Mucosa of descending colon (tissue), 3 donors: ENCODE measurements around the gene RNU5D-1. TPM values are rescaled to one million over a fixed set of nuclear protein-coding genes. Genes with fewer than 3 reads are reported as not detected.
A peak's percentile ranks its signal among the peaks of the same experiment; 100 is the strongest.

ENCODE experiments used
- ATAC-seq: fragments of 200-7000 bp; cut with Tn5 transposase; one replicate; pipeline ENCODE4 v1.9.1; 2020; ENCODE audit warnings: mild to moderate bottlenecking, moderate library complexity
- DNase-seq, 3 donors: peaks; one replicate each; pipeline ENCODE4 v3.0.0-alpha.2; 2020
- H3K36me3 ChIP-seq: fragments of 200-600 bp; one replicate; pipeline ENCODE4 v1.8.0; 2021; ENCODE audit warnings: low read depth, mild to moderate bottlenecking
- H3K4me1 ChIP-seq: fragments of 200-600 bp; one replicate; pipeline ENCODE4 v1.8.0; 2021; ENCODE audit warnings: low read depth, mild to moderate bottlenecking
- H3K4me3 ChIP-seq: fragments of 200-600 bp; one replicate; pipeline ENCODE4 v1.8.0; 2021; ENCODE audit warnings: mild to moderate bottlenecking
- H3K9me3 ChIP-seq: fragments of 200-600 bp; one replicate; pipeline ENCODE4 v1.8.0; 2021; ENCODE audit warnings: mild to moderate bottlenecking
- CTCF ChIP-seq: fragments of 200-600 bp; IDR thresholded peaks from one replicate; pipeline ENCODE4 v1.8.0; 2022; ENCODE audit warnings: antibody characterized with exemption, mild to moderate bottlenecking
- intact Hi-C, 2 donors: fragments of 100-400 bp; cut with DNase I in 1 of 2; cut with micrococcal nuclease in 1 of 2; formaldehyde crosslinking; loops; one replicate each; pipeline versions ENCODE4 v1.11.0 to v1.11.1; 2022; cut with DNase I, micrococcal nuclease
- total RNA-seq, 3 donors: library from RNA; stranded (reverse); fragmentation: NEBNext Ultra II Directional in 2 of 3; extraction: Animal tissue kit (Norgen Biotek cat#: 25700) in 2 of 3; gene quantifications; one replicate each; pipeline versions ENCODE4 v1.2.1 to v1.2.4, GENCODE V29; 2021 to 2023
- donor health status: DM: no; HTN: no; CAD: no; lungs with moderate emphysema.
- donor health status: DM: no; HTN: no; CAD: no.
- donor health status: DM: no; HTN: yes; CAD: no.

RNU5D-1 gene
- total RNA-seq, 3 donors from 2014 or later = 15.9 TPM; not detected in 2

DNA sequence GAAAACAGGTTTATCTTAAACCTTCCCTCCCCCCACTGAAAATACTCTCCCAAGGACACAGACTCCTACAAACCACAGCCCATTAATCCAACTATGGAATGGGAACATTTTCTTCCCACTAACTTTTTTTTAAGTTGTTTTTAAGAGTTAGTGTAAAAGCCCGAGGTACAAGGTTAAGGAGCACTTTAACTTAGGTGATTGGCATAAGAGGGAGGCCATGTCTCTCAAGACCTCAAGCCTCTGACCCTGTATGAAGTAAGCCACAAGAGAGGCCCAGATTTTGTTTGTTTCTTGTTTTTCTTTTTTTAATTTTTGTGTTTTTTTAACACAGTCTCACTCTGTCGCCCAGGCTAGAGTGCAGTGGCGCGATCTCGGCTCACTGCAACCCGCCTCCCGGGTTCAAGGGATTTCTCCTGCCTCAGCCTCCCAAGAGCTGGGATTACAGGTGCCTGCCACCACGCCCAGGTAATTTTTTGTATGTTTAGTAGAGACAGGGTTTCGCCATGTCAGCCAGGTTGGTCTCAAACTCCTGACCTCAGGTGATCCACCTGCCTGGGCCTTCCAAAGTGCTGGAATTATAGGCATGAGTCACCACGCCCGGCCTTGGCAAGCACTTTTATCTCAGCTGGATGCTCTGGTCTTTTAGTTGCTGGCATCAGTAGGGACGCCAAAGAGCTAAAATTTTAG is 42.1 kb downstream of the RNU5D-1 start:
- H3K4me3 ChIP-seq = no peak overlapping the region
- ATAC-seq = peak; percentile 63
- H3K4me1 ChIP-seq = no peaks in the 10 kb centered on the region
- H3K9me3 ChIP-seq = no peaks in the 10 kb centered on the region
- intact Hi-C loops = no loop called here
- no peak for TF ChIP-seq CTCF
- no peaks in the 10 kb centered on the region for H3K36me3 ChIP-seq
- no peak for DNase-seq

GRCh38 chr1:44685881-44686280 is 45.1 kb downstream of the RNU5D-1 start:
- no peak for DNase-seq

GRCh38 chr1:44685218-44685617 is 45.8 kb downstream of the RNU5D-1 start:
- no peak for DNase-seq
- TF ChIP-seq CTCF = no peak
- Histone ChIP-seq H3K9me3 (no peaks in the 10 kb centered on the region), H3K4me3 (no peak overlapping the region), H3K36me3 (no peaks in the 10 kb centered on the region), H3K4me1 (no peaks in the 10 kb centered on the region)
- intact Hi-C loops = no loop called here
- ATAC-seq = no peak

More at GRCh38 chr1:44685881-44686280, 45.1 kb downstream of the RNU5D-1 start:
- H3K4me1 ChIP-seq = no peaks in the 10 kb centered on the region
- no peak for ATAC-seq
- no peak overlapping the region for H3K4me3 ChIP-seq
- intact Hi-C loops = no loop called here
- no peaks in the 10 kb centered on the region for H3K9me3 ChIP-seq
- no peaks in the 10 kb centered on the region for H3K36me3 ChIP-seq
- TF ChIP-seq CTCF = no peak

DNA sequence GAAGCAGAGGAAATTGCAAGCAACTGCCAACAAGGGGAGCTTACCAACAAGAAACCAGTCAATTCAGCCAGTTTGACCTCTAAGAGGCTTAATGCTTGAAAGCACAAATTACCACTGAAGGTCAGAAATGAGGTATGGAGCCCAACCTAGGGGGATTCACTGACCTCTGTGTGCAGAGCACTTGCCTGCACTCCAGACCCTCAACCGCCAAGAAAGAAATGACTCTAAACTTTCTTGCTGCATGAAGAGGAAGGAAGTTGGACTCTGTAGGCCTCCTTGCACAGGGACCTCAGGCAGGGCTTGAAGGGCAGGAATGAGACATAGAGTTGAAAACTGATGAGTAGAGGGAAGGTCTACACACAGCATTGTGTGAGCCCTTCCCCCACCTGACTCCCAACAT is 46.4 kb downstream of the RNU5D-1 start:
- no peaks in the 10 kb centered on the region for H3K4me1 ChIP-seq
- ATAC-seq (peak; percentile 21), DNase-seq (no peak)
- TF ChIP-seq CTCF = no peak
- no peaks in the 10 kb centered on the region for H3K36me3 ChIP-seq
- intact Hi-C loops = no loop called here
- no peaks in the 10 kb centered on the region for H3K9me3 ChIP-seq
- H3K4me3 ChIP-seq = no peak overlapping the region

GRCh38 chr1:44682883-44683265 is 48.1 kb downstream of the RNU5D-1 start:
- H3K36me3 ChIP-seq = no peaks in the 10 kb centered on the region
- H3K9me3 ChIP-seq = no peaks in the 10 kb centered on the region
- DNase-seq (no peak), ATAC-seq (no peak)
- intact Hi-C loops = no loop called here
- no peaks in the 10 kb centered on the region for H3K4me1 ChIP-seq
- no peak overlapping the region for H3K4me3 ChIP-seq
- no peak for TF ChIP-seq CTCF
